ENCODE measurements around the gene ABHD11. TPM values are rescaled to one million over a fixed set of nuclear protein-coding genes. Genes with fewer than 3 reads are reported as not detected.

ABHD11 gene
- total and polyA plus RNA-seq, 4 donors: 5.1 to 7.6 (median 6.6) TPM

DNA sequence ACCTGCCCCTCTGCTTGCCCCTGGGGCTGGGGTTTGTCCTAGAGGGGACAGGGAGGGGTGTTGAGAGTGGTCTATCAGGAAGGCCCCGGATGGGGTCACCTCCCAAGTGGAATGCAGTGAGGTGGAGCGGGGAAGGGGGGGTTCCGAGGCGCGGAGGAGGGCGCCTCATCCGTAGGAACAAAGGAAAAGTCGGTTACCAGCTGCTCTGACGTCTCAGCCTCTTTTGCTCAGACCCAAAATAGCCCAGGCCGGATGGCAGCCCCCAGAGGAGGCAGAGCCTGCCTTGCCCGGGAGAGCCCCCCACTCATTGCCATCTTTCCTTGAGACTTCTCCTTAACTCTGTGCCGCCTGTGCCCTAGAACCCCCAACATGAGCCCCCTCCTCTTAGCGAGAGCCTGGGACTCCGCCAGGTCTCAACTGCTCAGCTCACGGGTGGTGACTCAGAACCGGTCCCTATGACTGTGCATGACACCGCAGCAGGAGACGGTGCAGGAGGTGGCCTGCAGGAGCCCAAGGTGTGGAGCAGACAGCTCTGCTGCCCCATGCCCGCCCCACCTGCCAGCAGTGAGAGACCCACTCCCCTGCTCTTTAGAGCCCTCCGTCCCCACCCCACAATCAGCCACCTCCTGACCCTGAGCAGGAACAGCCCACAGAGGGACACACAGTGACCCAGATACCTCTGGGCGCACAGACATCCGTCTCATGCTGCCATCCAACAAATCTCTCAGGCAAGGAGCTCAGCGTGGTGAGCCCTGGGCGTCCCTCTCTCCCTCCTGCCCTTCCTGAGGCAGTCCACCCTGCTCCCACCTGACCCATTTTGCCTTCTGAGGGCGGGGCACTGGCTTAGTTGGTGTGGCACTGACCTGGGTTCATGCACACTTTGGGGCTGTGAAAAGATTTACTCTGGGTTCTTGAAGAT is 32.2 kb downstream of the ABHD11 start:
- no peaks in the 10 kb centered on the region for H3K27me3 ChIP-seq (ENCODE audit: control insufficient read depth in 4 of 4, insufficient read depth in 4 of 4, low read length in 3 of 4)
- 89% methylated on average over 25 of the region's 25 CpGs for WGBS
- H3K27ac ChIP-seq (ENCODE audit: low read depth in 1 of 2, low read length in 2 of 2): no peak overlapping the region
- TF ChIP-seq FOXA1 (IDR thresholded peaks at IDR 0.05) (no peak), HNF4G (IDR thresholded peaks at IDR 0.05) (no peak), SP1 (IDR thresholded peaks at IDR 0.05) (no peak), RAD21 (IDR thresholded peaks at IDR 0.05) (no peak), FOXA2 (IDR thresholded peaks at IDR 0.05) (no peak), RXRA (IDR thresholded peaks at IDR 0.05) (no peak), EGR1 (IDR thresholded peaks at IDR 0.05; ENCODE audit: low read depth in 2 of 2) (no peak), JUND (IDR thresholded peaks at IDR 0.05) (no peak), HNF4A (conservative IDR thresholded peaks at IDR 0.05) (no peak), YY1 (IDR thresholded peaks at IDR 0.05) (no peak), GABPA (IDR thresholded peaks at IDR 0.05 in 1 of 2, conservative IDR thresholded peaks at IDR 0.05 in 1 of 2) (no peak), TAF1 (conservative IDR thresholded peaks at IDR 0.05) (no peak), NR2F2 (IDR thresholded peaks at IDR 0.05) (no peak)
- TF ChIP-seq, protein P1, sequence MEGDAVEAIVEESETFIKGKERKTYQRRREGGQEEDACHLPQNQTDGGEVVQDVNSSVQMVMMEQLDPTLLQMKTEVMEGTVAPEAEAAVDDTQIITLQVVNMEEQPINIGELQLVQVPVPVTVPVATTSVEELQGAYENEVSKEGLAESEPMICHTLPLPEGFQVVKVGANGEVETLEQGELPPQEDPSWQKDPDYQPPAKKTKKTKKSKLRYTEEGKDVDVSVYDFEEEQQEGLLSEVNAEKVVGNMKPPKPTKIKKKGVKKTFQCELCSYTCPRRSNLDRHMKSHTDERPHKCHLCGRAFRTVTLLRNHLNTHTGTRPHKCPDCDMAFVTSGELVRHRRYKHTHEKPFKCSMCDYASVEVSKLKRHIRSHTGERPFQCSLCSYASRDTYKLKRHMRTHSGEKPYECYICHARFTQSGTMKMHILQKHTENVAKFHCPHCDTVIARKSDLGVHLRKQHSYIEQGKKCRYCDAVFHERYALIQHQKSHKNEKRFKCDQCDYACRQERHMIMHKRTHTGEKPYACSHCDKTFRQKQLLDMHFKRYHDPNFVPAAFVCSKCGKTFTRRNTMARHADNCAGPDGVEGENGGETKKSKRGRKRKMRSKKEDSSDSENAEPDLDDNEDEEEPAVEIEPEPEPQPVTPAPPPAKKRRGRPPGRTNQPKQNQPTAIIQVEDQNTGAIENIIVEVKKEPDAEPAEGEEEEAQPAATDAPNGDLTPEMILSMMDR (IDR thresholded peaks at IDR 0.05; ENCODE audit: low read depth, low read length, missing input control): no peak
- TF ChIP-seq, protein P2, sequence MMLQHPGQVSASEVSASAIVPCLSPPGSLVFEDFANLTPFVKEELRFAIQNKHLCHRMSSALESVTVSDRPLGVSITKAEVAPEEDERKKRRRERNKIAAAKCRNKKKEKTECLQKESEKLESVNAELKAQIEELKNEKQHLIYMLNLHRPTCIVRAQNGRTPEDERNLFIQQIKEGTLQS (IDR thresholded peaks at IDR 0.05): no peak
- TF ChIP-seq, protein P3, sequence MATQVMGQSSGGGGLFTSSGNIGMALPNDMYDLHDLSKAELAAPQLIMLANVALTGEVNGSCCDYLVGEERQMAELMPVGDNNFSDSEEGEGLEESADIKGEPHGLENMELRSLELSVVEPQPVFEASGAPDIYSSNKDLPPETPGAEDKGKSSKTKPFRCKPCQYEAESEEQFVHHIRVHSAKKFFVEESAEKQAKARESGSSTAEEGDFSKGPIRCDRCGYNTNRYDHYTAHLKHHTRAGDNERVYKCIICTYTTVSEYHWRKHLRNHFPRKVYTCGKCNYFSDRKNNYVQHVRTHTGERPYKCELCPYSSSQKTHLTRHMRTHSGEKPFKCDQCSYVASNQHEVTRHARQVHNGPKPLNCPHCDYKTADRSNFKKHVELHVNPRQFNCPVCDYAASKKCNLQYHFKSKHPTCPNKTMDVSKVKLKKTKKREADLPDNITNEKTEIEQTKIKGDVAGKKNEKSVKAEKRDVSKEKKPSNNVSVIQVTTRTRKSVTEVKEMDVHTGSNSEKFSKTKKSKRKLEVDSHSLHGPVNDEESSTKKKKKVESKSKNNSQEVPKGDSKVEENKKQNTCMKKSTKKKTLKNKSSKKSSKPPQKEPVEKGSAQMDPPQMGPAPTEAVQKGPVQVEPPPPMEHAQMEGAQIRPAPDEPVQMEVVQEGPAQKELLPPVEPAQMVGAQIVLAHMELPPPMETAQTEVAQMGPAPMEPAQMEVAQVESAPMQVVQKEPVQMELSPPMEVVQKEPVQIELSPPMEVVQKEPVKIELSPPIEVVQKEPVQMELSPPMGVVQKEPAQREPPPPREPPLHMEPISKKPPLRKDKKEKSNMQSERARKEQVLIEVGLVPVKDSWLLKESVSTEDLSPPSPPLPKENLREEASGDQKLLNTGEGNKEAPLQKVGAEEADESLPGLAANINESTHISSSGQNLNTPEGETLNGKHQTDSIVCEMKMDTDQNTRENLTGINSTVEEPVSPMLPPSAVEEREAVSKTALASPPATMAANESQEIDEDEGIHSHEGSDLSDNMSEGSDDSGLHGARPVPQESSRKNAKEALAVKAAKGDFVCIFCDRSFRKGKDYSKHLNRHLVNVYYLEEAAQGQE (IDR thresholded peaks at IDR 0.05): no peak
- TF ChIP-seq, protein P4, sequence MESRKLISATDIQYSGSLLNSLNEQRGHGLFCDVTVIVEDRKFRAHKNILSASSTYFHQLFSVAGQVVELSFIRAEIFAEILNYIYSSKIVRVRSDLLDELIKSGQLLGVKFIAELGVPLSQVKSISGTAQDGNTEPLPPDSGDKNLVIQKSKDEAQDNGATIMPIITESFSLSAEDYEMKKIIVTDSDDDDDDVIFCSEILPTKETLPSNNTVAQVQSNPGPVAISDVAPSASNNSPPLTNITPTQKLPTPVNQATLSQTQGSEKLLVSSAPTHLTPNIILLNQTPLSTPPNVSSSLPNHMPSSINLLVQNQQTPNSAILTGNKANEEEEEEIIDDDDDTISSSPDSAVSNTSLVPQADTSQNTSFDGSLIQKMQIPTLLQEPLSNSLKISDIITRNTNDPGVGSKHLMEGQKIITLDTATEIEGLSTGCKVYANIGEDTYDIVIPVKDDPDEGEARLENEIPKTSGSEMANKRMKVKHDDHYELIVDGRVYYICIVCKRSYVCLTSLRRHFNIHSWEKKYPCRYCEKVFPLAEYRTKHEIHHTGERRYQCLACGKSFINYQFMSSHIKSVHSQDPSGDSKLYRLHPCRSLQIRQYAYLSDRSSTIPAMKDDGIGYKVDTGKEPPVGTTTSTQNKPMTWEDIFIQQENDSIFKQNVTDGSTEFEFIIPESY (IDR thresholded peaks at IDR 0.05): no peak
- TF ChIP-seq, protein P5, sequence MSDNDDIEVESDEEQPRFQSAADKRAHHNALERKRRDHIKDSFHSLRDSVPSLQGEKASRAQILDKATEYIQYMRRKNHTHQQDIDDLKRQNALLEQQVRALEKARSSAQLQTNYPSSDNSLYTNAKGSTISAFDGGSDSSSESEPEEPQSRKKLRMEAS (IDR thresholded peaks at IDR 0.05): no peak
- peaks cover 0 to 2% (median 0%) of the 10 kb centered on the region in 4 donors for H3K36me3 ChIP-seq (ENCODE audit: control insufficient read depth in 4 of 4, insufficient read depth in 3 of 4, low read depth in 1 of 4, low read length in 3 of 4)
- no peak overlapping the region for H3K4me3 ChIP-seq (ENCODE audit: low read depth in 1 of 3, low read length in 3 of 3)
- DNase-seq (ENCODE audit: low spot score): no peak
- no peak overlapping the region for H3K9ac ChIP-seq (ENCODE audit: low read depth in 1 of 2, low read length in 2 of 2)
- no peaks in the 10 kb centered on the region for H3K4me1 ChIP-seq (ENCODE audit: control insufficient read depth in 4 of 4, insufficient read depth in 4 of 4, low read length in 3 of 4)
- H3K9me3 ChIP-seq (ENCODE audit: control insufficient read depth in 4 of 4, low read length in 3 of 4): no peaks in the 10 kb centered on the region

All from liver (tissue), 9 donors.